LNCAP (cell line): Measurements from ENCODE around the gene NEK11.

Source experiments
- CTCF ChIP-seq: fragments of 450-650 bp; IDR thresholded peaks from 2 replicates; pipeline ENCODE4 v1.5.1; 2017; ENCODE audit warnings: mild to moderate bottlenecking

Gene NEK11

GRCh38 chr3:131231710-131232389, 205.2 kb downstream of the NEK11 start:
- no peak; the same call in 1 of the 2 replicates for TF ChIP-seq CTCF

GRCh38 chr3:131232711-131233267, 206.1 kb downstream of the NEK11 start:
- TF ChIP-seq CTCF, result no peak

GRCh38 chr3:131233900-131234668, 207.4 kb downstream of the NEK11 start:
- no peak for TF ChIP-seq CTCF

GRCh38 chr3:131236421-131236820, 209.7 kb downstream of the NEK11 start:
- TF ChIP-seq CTCF, result no peak

- TF ChIP-seq CTCF, result no peak
Observed at GRCh38 chr3:131238496-131238895, 211.8 kb downstream of the NEK11 start.

GRCh38 chr3:131239267-131239666, 212.6 kb downstream of the NEK11 start:
- no peak for TF ChIP-seq CTCF

GRCh38 chr3:131242201-131242600, 215.5 kb downstream of the NEK11 start:
- no peak for TF ChIP-seq CTCF
